ENCODE measurements around the gene ATP9B. TPM values are rescaled to one million over a fixed set of nuclear protein-coding genes. Genes with fewer than 3 reads are reported as not detected.

ATP9B gene
- total RNA-seq, 1 donor from 2014 or later = 49.2 TPM

- intact Hi-C loops (cut with micrococcal nuclease) = no loop called here
- Mint-ChIP-seq H3K9me3 (no peaks in the 10 kb centered on the region), H3K4me1 (peaks cover 81% of the 10 kb centered on the region), H3K4me3 (peak overlapping the region; percentile 64), H3K27me3 (no peaks in the 10 kb centered on the region), H3K36me3 (ENCODE audit: low read depth) (peaks cover 23% of the 10 kb centered on the region), H3K27ac (peak overlapping the region; percentile 98)
- ATAC-seq (ENCODE audit: low read depth) (no peak), DNase-seq (no peak)
- TF ChIP-seq CTCF (IDR thresholded peaks at IDR 0.05) = no peak
- CTCF ChIA-PET = interaction anchor here (1.0 to 1.6 kb wide), 2 partner anchors 10 to 23 kb away, joined by 4 to 5 read pairs; no protein-coding TSS in a partner anchor
- POLR2A ChIA-PET = interaction anchor here (1.0 to 2.5 kb wide), 8 partner anchors 8 to 121 kb away, joined by 3 to 15 read pairs (median 6); partner anchors contain the start of gene NFATC1
Measured at GRCh38 chr18:79402977-79403722, 334.0 kb downstream of the ATP9B start.

GRCh38 chr18:79403723-79404566 is 334.8 kb downstream of the ATP9B start:
- intact Hi-C loops (cut with micrococcal nuclease) = no loop called here
- TF ChIP-seq CTCF (IDR thresholded peaks at IDR 0.05) = no peak
- ATAC-seq (ENCODE audit: low read depth) (no peak), DNase-seq (no peak)
- Mint-ChIP-seq H3K4me3 (peak overlapping the region; percentile 64), H3K36me3 (ENCODE audit: low read depth) (peaks cover 22% of the 10 kb centered on the region), H3K4me1 (peaks cover 73% of the 10 kb centered on the region), H3K27me3 (no peaks in the 10 kb centered on the region), H3K27ac (peak overlapping the region; percentile 98), H3K9me3 (no peaks in the 10 kb centered on the region)
- ChIA-PET CTCF (interaction anchor here (1.0 kb wide), 1 partner anchor 10 kb away, joined by 5 read pairs; no protein-coding TSS in a partner anchor), POLR2A (interaction anchor here (0.5 to 2.5 kb wide), 7 partner anchors 7 to 120 kb away, joined by 3 to 15 read pairs (median 6); partner anchors contain the start of gene NFATC1)

DNA sequence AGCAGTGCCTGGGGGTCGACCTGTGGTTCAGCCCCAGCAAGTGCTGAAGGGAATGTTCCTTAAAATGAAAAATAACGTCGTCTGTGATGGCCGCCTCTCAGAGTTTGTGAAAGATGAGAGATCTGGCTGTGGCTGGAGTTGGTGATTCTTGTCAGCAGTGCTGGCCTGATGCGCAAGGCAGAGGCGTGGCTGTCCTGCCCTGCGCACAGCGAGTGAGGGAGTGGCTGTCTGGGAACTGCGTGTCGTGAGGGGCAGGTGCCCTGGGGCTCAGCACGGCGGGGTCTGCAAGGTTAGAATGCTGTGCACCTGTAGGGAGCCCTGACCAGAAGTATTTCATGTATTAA is 335.3 kb downstream of the ATP9B start:
- Mint-ChIP-seq H3K36me3 (ENCODE audit: low read depth) (peaks cover 21% of the 10 kb centered on the region), H3K4me3 (peak overlapping the region; percentile 64), H3K27me3 (no peaks in the 10 kb centered on the region), H3K4me1 (peaks cover 68% of the 10 kb centered on the region), H3K9me3 (no peaks in the 10 kb centered on the region), H3K27ac (peak overlapping the region; percentile 98)
- intact Hi-C loops (cut with micrococcal nuclease) = no loop called here
- DNase-seq (no peak), ATAC-seq (ENCODE audit: low read depth) (no peak)
- POLR2A ChIA-PET = interaction anchor here (0.5 to 2.2 kb wide), 5 partner anchors 8 to 119 kb away, joined by 3 to 26 read pairs (median 15); no protein-coding TSS in a partner anchor
- TF ChIP-seq CTCF (IDR thresholded peaks at IDR 0.05) = no peak
- CTCF ChIA-PET = interaction anchor here (1.5 kb wide), 1 partner anchor 119 kb away, joined by 4 read pairs; no protein-coding TSS in a partner anchor

DNA sequence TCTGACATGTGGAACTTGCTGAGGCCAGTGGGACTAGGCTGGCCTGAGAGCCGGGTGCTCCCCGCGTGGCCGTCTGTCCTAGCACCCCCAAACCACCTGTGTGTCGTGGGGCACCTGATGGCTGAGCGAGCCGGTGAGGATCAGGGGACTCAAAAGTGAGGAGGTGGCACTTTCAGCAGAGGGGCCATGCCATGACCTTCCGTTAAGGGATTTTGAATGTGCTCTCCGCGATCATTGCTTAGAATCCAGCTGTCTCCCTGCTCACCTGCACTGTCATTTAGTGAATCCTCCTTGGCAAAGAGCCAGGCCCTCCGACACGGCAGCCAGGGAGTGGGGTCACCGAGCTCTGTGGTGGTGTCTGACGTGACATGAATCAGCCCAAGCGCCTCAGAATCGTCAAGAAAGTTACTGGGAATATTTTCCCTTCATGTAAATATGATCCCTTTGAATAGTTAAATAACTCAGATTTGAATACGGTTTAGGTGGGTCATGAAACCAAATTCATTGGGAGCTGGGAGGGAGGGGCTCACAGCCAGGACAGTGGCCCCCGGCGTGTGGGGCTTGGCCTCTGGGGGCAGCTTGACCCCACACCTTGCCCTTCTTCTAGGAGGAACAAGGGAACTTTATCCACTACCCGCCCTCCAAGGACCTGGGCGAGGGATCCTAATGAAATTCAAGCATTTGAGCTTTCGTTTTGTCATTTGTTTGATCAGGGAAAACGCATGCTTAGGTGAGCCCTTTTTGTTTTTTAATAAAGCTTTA is 336.0 kb downstream of the ATP9B start:
- Mint-ChIP-seq H3K4me1 (peaks cover 68% of the 10 kb centered on the region), H3K27ac (peak overlapping the region; percentile 98), H3K36me3 (ENCODE audit: low read depth) (peaks cover 21% of the 10 kb centered on the region), H3K9me3 (no peaks in the 10 kb centered on the region), H3K27me3 (no peaks in the 10 kb centered on the region), H3K4me3 (peak overlapping the region; percentile 80)
- CTCF ChIA-PET = interaction anchor here (1.2 to 1.6 kb wide), 3 partner anchors 9 to 118 kb away, joined by 3 to 9 read pairs (median 4); no protein-coding TSS in a partner anchor
- intact Hi-C loops (cut with micrococcal nuclease) = loop anchor here (1.0 kb wide), 4 partner anchors 10 to 274 kb away; partner anchors contain the start of genes CTDP1 and NFATC1
- ATAC-seq (ENCODE audit: low read depth) (no peak), DNase-seq (no peak)
- no peak for TF ChIP-seq CTCF (IDR thresholded peaks at IDR 0.05)
- POLR2A ChIA-PET = interaction anchor here (0.5 to 2.3 kb wide), 17 partner anchors 8 to 337 kb away, joined by 3 to 26 read pairs (median 4); partner anchors contain the start of gene NFATC1
